Measurements from ENCODE around the gene KCNK15.

DNA sequence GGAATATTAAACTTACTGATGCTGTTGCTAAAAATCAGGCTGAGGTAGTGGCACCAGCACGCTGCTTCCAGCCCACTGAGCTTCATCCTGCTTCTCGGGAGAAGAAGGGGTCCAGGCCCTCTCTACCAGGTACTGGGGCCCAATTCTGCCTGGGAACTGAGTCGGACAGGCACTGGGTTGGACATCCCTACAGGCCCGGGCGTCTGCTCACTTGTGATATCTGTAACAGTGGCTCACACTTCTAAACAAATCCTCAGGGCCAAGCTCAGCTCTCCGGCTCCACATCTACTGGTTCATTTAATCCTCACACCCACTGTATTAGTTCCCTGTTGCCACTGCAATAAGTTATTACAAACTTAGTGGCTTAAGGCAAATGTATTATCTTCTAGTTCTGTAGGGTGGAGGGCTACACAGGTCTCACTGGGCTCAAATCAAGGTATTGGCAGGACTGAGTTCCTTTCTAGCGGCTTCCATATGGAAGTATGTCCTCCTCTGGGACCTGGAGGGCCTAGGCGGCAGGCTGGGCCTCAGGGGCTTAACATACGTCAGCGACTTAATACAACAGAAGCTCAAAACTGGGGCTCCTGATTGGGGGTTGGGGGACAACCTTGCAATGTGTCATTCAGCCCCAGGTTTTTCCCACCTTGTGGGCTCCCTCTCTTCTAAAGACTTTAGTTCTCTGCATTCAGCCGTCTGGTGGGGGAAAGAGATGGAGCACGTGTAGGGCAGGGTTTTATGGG lies 1.6 kb upstream of the KCNK15 start:
- no peak for TF ChIP-seq POLR2AphosphoS5 (IDR thresholded peaks at IDR 0.05; ENCODE audit: insufficient read depth in 1 of 2, low read depth in 1 of 2)
- TF ChIP-seq, protein P1, sequence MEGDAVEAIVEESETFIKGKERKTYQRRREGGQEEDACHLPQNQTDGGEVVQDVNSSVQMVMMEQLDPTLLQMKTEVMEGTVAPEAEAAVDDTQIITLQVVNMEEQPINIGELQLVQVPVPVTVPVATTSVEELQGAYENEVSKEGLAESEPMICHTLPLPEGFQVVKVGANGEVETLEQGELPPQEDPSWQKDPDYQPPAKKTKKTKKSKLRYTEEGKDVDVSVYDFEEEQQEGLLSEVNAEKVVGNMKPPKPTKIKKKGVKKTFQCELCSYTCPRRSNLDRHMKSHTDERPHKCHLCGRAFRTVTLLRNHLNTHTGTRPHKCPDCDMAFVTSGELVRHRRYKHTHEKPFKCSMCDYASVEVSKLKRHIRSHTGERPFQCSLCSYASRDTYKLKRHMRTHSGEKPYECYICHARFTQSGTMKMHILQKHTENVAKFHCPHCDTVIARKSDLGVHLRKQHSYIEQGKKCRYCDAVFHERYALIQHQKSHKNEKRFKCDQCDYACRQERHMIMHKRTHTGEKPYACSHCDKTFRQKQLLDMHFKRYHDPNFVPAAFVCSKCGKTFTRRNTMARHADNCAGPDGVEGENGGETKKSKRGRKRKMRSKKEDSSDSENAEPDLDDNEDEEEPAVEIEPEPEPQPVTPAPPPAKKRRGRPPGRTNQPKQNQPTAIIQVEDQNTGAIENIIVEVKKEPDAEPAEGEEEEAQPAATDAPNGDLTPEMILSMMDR (IDR thresholded peaks at IDR 0.05) = no peak
- no peak for TF ChIP-seq POLR2A (IDR thresholded peaks at IDR 0.05)

Measured in vagina (tissue), 2 donors.